Liver (tissue), 3 donors: ENCODE results near the gene WHAMM.
"Not testable (repeated sequence)": the region's sequence is repeated elsewhere in the genome, so short reads cannot be mapped to it uniquely, and the experiment has no call there.

Experiments
- EGR1 ChIP-seq, 2 donors: IDR thresholded peaks; 2 replicates each; pipeline ENCODE4 v1.6.1; 2016 to 2018; ENCODE audit warnings: antibody characterized with exemption in 2 of 2, low read depth in 2 of 2
- MAX ChIP-seq: IDR thresholded peaks from 2 replicates; pipeline ENCODE4 v1.6.1; 2016; ENCODE audit warnings: antibody characterized with exemption
- RAD21 ChIP-seq, 2 donors: IDR thresholded peaks; 2 replicates each; pipeline ENCODE4 v1.6.1; 2016; ENCODE audit warnings: antibody characterized with exemption in 2 of 2, mild to moderate bottlenecking in 2 of 2
- REST ChIP-seq: IDR thresholded peaks from 2 replicates; pipeline ENCODE4 v1.6.1; 2016; ENCODE audit warnings: antibody characterized with exemption, mild to moderate bottlenecking
- RXRA ChIP-seq, 2 donors: IDR thresholded peaks; 2 replicates each; pipeline ENCODE4 v1.6.1; 2017 to 2018; ENCODE audit warnings: antibody characterized with exemption in 2 of 2, mild to moderate bottlenecking in 1 of 2
- SP1 ChIP-seq: IDR thresholded peaks from 2 replicates; pipeline ENCODE4 v1.6.1; 2018; ENCODE audit warnings: antibody characterized with exemption, mild to moderate bottlenecking
- TAF1 ChIP-seq: conservative IDR thresholded peaks from 2 replicates; pipeline ENCODE4 v1.6.1; 2016; ENCODE audit warnings: antibody characterized with exemption, mild to moderate bottlenecking
- YY1 ChIP-seq: IDR thresholded peaks from 2 replicates; pipeline ENCODE4 v1.6.1; 2016; ENCODE audit warnings: antibody characterized with exemption, mild to moderate bottlenecking
- TF ChIP-seq, protein P1 (sequence below): IDR thresholded peaks from 2 replicates; pipeline ENCODE4 v1.6.1; 2016; ENCODE audit warnings: antibody characterized with exemption
- TF ChIP-seq, protein P2 (sequence below): fragments of 150-350 bp; IDR thresholded peaks from 2 replicates; pipeline ENCODE4 v1.5.1; 2017; ENCODE audit warnings: improper control_type of control experiment, low read depth, low read length; ENCODE audit not compliant: missing input control
- donor health status: healthy.
- donor health status: healthy.

GRCh38 chr15:82766201-82766600 lies 43.2 kb upstream of the WHAMM start:
- TF ChIP-seq REST; SP1; MAX; TAF1; EGR1 (IDR thresholded peaks at IDR 0.05; ENCODE audit: low read depth in 2 of 2); YY1; RXRA (IDR thresholded peaks at IDR 0.05); RAD21 (IDR thresholded peaks at IDR 0.05): not testable (repeated sequence)
- TF ChIP-seq, protein P1, sequence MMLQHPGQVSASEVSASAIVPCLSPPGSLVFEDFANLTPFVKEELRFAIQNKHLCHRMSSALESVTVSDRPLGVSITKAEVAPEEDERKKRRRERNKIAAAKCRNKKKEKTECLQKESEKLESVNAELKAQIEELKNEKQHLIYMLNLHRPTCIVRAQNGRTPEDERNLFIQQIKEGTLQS: not testable (repeated sequence)
- TF ChIP-seq, protein P2, sequence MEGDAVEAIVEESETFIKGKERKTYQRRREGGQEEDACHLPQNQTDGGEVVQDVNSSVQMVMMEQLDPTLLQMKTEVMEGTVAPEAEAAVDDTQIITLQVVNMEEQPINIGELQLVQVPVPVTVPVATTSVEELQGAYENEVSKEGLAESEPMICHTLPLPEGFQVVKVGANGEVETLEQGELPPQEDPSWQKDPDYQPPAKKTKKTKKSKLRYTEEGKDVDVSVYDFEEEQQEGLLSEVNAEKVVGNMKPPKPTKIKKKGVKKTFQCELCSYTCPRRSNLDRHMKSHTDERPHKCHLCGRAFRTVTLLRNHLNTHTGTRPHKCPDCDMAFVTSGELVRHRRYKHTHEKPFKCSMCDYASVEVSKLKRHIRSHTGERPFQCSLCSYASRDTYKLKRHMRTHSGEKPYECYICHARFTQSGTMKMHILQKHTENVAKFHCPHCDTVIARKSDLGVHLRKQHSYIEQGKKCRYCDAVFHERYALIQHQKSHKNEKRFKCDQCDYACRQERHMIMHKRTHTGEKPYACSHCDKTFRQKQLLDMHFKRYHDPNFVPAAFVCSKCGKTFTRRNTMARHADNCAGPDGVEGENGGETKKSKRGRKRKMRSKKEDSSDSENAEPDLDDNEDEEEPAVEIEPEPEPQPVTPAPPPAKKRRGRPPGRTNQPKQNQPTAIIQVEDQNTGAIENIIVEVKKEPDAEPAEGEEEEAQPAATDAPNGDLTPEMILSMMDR: not testable (repeated sequence)
